Dendritic cell treated with granulocyte-macrophage colony-stimulating factor and Interleukin-4, amounts not matched to agents 40 ng/mL and 50 ng/mL, for 4 days (primary cell): ENCODE results near the gene SAMD3.
"Not testable (repeated sequence)": the region's sequence is repeated elsewhere in the genome, so short reads cannot be mapped to it uniquely, and the experiment has no call there.

ENCODE experiments used
- H3K27ac Mint-ChIP-seq: one replicate; pipeline ENCODE4 v1.8.0; 2022; ENCODE audit warnings: mild to moderate bottlenecking, mixed read lengths
- H3K27me3 Mint-ChIP-seq: one replicate; pipeline ENCODE4 v1.8.0; 2022; ENCODE audit warnings: mild to moderate bottlenecking, mixed read lengths
- H3K36me3 Mint-ChIP-seq: one replicate; pipeline ENCODE4 v1.8.0; 2022; ENCODE audit warnings: low read depth, mixed read lengths
- H3K4me1 Mint-ChIP-seq: one replicate; pipeline ENCODE4 v1.8.0; 2022; ENCODE audit warnings: low read depth, mixed read lengths
- H3K4me3 Mint-ChIP-seq: one replicate; pipeline ENCODE4 v1.8.0; 2022; ENCODE audit warnings: mild to moderate bottlenecking, moderate library complexity, mixed read lengths
- H3K9me3 Mint-ChIP-seq: one replicate; pipeline ENCODE4 v1.8.0; 2022; ENCODE audit warnings: mixed read lengths
- intact Hi-C: fragments of 100-400 bp; cut with micrococcal nuclease; formaldehyde crosslinking; loops from one replicate; pipeline ENCODE4 v1.15.0; 2022

Gene SAMD3

DNA sequence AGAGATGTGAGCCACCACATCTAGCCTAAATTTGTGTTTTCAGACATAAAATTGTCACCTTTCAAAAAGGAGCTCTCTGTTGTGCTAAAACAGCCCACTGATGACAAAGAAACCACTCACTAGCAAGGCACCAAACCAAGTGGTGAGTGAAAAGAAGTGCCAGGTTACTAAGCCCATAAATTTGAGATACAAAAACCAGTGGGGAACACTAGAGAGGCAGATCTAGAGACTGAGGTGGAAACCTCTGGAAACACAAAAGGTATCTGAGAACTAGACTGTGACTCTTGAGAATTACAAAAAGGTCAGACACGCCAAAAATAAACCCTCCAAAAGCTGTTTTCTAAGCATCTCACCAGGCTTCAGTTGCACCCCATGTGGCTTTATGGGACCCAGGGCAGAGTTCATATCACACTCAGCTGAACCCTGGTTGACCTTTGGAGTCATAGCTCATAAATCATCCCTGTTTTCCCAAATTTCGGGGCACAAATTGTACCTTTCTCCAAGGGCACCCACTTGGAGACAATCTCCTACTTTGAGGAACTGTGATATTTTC is 24.2 kb downstream of the SAMD3 start:
- Mint-ChIP-seq H3K36me3 (no peaks in the 10 kb centered on the region), H3K4me1 (no peaks in the 10 kb centered on the region), H3K4me3 (no peak overlapping the region), H3K9me3 (no peaks in the 10 kb centered on the region), H3K27ac (no peak overlapping the region), H3K27me3 (no peaks in the 10 kb centered on the region)
- intact Hi-C loops: no loop called here

DNA sequence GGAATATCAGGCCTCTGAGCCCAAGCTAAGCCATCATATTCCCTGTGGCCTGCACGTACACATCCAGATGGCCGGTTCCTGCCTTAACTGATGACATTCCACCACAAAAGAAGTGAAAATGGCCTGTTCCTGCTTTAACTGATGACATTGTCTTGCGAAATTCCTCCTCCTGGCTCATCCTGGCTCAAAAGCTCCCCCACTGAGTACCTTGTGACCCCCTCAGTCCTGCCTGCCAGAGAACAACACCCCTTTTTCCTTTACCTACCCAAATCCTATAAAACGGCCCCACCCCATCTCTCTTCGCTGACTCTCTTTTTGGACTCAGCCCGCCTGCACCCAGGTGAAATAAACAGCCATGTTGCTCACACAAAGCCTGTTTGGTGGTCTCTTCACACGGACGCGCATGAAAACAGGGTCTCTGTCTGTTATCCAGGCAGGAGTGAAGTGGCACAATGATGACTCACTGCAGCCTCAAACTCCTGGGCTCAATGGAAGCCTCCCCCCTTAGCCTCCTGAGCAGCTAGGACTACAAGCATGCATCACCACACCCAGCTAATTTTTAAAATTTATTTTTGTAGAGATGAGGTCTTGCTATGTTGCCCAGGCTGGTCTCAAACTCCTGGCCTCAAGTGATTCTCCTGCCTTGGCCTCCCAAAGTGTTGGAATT is 24.8 kb downstream of the SAMD3 start:
- H3K36me3 Mint-ChIP-seq, intact Hi-C loops, H3K9me3 Mint-ChIP-seq, H3K4me3 Mint-ChIP-seq, H3K27ac Mint-ChIP-seq, H3K27me3 Mint-ChIP-seq, H3K4me1 Mint-ChIP-seq: not testable (repeated sequence)

DNA sequence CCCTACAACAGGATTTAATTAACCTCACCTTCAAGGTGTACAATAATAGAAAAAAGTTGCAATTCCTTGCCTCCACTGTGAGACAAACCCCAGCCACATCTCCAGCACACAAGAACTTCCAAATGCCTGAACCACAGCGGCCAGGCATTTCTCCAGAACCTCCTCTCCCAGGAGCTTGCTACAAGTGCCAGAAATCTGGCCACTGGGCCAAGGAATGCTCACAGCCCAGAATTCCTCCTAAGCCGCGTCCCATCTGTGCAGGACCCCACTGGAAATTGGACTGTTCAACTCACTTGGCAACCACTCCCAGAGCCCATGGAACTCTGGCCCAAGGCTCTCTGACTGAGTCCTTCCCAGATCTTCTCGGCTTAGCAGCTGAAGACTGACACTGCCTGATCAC is 28.3 kb downstream of the SAMD3 start:
- H3K27ac Mint-ChIP-seq, H3K4me3 Mint-ChIP-seq, H3K9me3 Mint-ChIP-seq, H3K27me3 Mint-ChIP-seq, intact Hi-C loops, H3K36me3 Mint-ChIP-seq, H3K4me1 Mint-ChIP-seq: not testable (repeated sequence)

DNA sequence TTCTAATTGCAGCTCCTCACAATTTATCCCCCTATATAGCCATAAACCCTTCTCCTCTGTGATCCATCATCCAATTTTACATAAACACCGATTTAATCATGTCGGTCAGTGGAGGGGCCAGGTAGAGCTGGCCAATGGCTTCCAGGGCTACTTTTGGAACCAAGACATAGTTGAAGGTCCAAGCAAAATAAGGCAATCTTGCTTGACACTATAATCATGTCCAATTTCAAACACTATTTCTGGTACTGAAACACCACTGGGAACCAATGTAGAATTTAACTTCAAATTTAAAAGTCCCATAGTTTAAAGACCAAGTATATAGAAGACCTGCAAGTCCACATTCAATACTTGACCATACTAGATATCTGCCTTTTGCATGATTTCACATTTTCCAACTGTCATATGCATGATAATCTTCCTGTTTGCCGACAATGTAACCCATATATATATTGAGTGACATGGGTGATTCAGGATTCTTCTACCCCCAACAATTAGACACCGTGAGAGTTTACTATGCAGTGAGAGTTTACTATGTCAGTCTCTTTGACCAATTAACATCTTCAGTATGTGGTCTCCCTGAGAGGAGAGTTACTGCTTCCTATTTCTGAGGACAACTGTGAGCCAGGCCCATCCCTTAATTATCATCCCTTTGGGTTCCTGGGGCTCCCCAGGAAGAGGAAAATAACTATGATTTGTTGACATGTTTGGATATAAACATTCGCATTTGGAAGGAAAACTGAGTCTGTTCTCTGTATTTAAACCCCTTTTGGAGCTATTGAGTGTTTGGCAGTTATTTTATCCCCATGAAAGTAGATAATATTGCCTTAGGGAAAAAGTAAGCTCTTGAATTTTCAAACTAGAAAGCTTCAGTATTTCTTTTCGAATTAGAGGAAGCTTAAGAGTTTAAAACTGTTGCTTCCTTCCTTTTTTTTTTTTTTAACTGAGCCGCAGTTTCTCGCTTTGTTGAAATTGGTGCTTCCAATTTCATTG is 31.8 kb downstream of the SAMD3 start:
- intact Hi-C loops: no loop called here
- H3K4me3 Mint-ChIP-seq: no peak overlapping the region
- H3K27me3 Mint-ChIP-seq: no peaks in the 10 kb centered on the region
- no peaks in the 10 kb centered on the region for H3K36me3 Mint-ChIP-seq
- peaks cover 5% of the 10 kb centered on the region for H3K4me1 Mint-ChIP-seq
- H3K27ac Mint-ChIP-seq: no peak overlapping the region
- peaks cover 8% of the 10 kb centered on the region for H3K9me3 Mint-ChIP-seq

DNA sequence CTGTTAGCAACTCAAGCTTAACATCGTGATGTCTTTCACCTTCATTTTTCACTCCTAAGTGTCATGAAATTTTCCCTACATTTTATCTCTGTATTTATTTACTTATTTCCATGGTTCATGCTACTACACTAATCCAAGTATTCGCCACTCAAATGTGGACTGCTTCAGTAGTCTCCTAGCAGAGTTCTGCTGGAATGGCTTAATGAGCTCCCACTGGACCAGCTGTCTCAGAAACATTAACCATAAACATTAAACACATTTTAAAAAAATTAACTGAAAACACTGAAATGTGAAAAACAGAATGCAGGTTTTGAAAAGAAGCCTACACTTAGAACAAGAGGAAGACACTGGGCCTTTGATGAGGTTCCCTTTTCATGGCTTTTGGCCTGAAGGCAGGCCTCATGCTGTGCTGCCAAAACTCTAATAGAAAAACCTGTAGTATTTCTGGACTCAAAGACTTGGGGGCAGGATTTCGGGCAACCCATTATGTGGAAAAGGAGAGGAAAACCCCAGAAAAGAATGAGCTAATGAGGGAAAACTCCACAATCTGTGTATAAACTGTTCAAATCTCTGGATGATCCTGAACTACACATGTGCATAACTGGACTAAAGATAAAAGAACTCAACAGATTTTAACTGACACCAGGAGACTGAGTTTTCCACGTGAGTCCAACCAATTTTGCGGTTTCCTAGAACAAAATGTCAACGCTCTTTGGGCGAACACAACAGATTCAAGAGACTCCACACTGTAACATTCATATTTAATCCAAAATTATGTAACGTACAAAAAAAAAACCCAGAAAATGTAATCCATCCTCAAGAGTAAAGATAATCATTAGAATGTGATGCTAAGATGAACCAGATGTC is 33.0 kb downstream of the SAMD3 start:
- Mint-ChIP-seq H3K27ac (no peak overlapping the region), H3K36me3 (no peaks in the 10 kb centered on the region), H3K4me3 (no peak overlapping the region), H3K9me3 (peaks cover 8% of the 10 kb centered on the region), H3K4me1 (peaks cover 5% of the 10 kb centered on the region), H3K27me3 (no peaks in the 10 kb centered on the region)
- intact Hi-C loops: no loop called here

DNA sequence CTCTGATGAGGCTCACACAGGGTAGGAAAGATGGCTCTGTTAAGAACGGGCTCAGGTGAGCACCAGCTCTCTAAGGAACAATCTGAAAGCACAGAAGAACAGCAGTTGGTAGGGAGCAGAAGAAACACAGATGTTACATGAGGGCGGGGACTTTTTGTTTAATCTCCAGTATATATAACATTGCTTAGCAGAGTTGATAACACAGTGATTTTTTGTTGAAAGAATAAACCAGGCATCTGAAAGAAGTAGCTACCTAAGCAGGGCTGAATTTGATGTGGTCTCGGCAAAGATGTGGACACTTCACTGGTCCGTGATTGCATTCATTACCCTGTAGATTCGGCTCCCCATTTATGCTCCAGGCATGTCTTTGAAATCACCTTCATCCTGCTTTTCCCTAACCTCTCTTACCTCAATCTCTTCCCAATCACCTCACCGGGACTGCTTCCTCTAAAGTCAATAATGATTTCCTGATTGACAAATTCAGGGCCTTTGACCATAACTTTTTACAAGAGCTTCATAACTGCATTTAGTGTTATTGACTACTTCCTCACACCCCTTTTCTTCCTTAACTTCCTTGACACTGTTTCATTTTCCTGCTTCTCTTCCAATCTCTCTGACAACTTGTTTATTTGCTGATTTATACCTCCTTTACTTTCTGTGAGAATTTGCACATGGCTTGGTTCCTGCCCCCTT is 34.4 kb downstream of the SAMD3 start:
- no peak overlapping the region for H3K27ac Mint-ChIP-seq
- peaks cover 8% of the 10 kb centered on the region for H3K9me3 Mint-ChIP-seq
- H3K27me3 Mint-ChIP-seq: no peaks in the 10 kb centered on the region
- no peak overlapping the region for H3K4me3 Mint-ChIP-seq
- intact Hi-C loops: no loop called here
- peaks cover 11% of the 10 kb centered on the region for H3K4me1 Mint-ChIP-seq
- no peaks in the 10 kb centered on the region for H3K36me3 Mint-ChIP-seq

DNA sequence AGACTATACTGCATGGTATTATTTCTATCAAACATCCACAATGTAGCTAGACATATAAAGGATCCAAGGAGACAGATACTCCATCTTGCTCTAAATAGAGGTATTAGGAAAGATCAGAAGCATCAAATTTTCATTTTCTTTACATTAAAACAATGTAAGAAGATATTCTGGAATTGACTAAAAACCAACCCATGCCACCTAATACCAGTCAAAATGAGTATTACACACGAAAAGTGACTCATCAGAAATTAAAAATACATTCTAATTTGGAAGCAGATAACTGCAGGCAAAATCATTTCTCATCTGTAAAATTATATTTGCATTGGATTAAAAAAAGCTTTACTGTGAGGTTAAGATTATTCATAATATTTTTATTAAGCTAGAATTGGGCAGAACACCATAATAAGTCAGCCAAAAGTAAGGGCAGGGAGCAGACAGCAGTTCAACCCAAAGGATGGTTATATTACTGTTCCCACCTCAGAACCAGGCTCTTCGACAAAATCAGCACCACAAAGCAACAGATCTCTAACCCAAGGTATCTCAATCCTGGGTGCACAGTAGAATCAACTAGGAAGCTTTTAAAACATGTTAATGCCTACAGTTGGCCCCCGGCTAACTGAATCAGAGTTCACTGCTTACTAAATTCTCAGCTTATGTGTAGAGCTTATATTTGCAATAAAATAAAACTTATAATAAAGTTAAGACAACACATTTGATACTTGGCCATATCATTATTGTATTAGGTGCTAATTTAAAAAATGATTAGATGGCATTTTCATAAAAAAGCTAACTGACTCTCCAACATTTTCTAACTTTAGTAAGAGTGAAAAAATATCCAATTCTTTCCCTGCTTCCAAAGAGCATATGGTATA is 35.2 kb downstream of the SAMD3 start:
- H3K4me3 Mint-ChIP-seq: no peak overlapping the region
- no peaks in the 10 kb centered on the region for H3K36me3 Mint-ChIP-seq
- peaks cover 2% of the 10 kb centered on the region for H3K9me3 Mint-ChIP-seq
- no peak overlapping the region for H3K27ac Mint-ChIP-seq
- intact Hi-C loops: no loop called here
- no peaks in the 10 kb centered on the region for H3K27me3 Mint-ChIP-seq
- peaks cover 12% of the 10 kb centered on the region for H3K4me1 Mint-ChIP-seq

DNA sequence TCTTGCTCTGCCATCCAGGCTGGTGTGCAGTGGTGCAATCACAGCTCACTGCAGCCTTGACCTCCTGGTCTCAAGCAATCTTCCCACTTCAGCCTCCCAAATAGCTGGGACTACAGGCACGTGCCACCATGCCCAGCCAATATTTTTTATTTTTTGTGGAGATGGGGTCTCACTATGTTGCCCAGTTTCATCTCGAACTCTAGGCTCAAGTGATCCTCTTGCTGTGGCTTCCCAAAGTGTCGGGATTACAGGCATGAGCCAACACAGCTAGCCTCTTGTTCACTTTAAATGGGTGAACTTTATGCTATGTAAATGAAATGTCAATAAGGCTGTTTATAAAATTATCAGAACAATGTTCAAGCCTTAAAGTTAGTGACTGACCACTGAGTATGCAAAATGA is 37.1 kb downstream of the SAMD3 start:
- Mint-ChIP-seq H3K27ac (no peak overlapping the region), H3K9me3 (no peaks in the 10 kb centered on the region), H3K36me3 (no peaks in the 10 kb centered on the region), H3K4me1 (peaks cover 7% of the 10 kb centered on the region), H3K27me3 (no peaks in the 10 kb centered on the region), H3K4me3 (no peak overlapping the region)
- intact Hi-C loops: no loop called here

DNA sequence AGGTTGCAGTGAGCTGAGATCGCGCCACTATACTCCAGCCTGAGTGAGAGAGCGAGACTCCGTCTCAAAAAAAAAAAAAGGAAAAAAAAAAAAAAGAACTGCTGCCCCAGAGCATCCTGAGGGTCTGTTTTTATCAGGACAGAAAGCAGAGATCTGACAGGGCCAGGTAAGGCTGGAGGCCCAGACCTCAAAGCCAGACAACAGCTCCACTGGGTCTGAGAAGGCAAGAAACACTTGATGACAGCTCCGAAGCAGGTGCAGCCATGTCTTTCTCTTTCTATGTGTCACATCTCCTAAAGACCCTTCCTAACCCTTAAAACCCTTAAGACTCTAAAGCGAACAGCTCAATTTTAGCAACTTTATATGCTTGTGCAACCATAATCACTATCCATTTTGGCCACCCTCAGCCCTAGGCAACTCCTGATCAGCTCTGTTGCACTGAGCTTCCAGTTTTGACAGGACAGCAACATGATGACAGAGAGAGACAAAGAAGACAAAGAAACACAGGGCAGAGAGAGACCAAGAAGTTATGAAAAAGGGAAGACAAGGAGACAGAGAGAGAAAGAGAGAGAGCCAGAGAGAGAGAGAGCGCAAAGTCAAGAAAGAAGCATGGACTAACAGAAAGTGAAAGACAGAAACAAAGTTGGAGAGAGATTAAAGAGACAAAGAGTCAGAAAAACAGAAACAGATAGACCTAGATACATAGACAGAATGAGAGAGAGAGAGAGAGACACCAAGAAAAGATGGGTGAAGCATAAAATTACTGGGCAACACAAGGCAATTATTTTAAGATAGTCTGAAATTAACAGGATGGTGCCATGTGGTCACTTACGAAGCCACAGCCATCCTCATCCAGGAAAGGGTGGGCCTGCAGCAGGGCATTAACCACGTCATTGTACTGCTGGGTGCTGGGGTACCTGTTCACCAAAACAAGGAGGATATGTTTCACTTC is 39.2 kb downstream of the SAMD3 start:
- no peaks in the 10 kb centered on the region for H3K36me3 Mint-ChIP-seq
- intact Hi-C loops: no loop called here
- H3K27ac Mint-ChIP-seq: no peak overlapping the region
- no peak overlapping the region for H3K4me3 Mint-ChIP-seq
- H3K9me3 Mint-ChIP-seq: no peaks in the 10 kb centered on the region
- H3K27me3 Mint-ChIP-seq: no peaks in the 10 kb centered on the region
- peaks cover 7% of the 10 kb centered on the region for H3K4me1 Mint-ChIP-seq

DNA sequence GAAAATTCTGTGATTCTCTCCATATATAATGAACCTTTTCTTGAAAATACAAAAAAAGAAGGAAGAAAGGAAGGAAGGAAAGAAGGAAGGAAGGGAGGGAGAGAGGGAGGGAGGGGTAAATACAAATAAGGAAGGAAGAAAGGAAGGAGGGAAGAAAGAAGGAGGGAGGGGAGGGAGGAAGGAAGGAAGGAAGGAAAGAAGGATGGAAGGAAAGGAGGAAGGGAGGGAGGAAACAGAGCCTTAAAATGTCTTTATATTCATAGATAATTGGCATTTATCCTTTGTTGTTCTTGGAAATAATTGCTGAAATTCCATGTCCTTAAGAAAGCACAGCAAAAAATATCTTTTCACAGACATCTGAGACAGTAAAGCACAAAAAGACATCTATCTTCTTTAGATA is 40.3 kb downstream of the SAMD3 start:
- Mint-ChIP-seq H3K4me3 (no peak overlapping the region), H3K27me3 (no peaks in the 10 kb centered on the region), H3K36me3 (no peaks in the 10 kb centered on the region), H3K27ac (no peak overlapping the region), H3K4me1 (peaks cover 11% of the 10 kb centered on the region), H3K9me3 (no peaks in the 10 kb centered on the region)
- intact Hi-C loops: no loop called here

DNA sequence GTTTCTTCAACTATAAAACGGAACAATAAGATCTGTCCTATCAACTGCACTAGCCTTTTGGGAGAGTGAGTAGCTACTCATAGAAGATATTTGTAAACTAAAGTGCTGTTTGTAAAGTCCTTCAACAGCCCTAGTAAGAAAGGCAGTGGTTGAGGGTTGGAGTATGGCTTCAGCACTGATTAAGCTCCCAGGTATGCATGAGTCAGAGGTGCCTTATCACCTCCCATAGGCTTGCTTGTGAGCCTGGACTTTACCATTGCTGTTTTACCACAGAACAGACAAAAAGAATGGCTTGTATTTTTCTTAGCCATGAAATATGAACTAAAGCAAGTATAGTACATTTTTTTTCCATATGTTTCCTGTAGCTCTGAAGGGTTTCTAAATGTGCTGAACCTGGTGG is 44.1 kb downstream of the SAMD3 start:
- Mint-ChIP-seq H3K9me3 (no peaks in the 10 kb centered on the region), H3K4me3 (no peak overlapping the region), H3K27ac (no peak overlapping the region), H3K4me1 (peaks cover 9% of the 10 kb centered on the region), H3K36me3 (no peaks in the 10 kb centered on the region), H3K27me3 (no peaks in the 10 kb centered on the region)
- intact Hi-C loops: no loop called here

DNA sequence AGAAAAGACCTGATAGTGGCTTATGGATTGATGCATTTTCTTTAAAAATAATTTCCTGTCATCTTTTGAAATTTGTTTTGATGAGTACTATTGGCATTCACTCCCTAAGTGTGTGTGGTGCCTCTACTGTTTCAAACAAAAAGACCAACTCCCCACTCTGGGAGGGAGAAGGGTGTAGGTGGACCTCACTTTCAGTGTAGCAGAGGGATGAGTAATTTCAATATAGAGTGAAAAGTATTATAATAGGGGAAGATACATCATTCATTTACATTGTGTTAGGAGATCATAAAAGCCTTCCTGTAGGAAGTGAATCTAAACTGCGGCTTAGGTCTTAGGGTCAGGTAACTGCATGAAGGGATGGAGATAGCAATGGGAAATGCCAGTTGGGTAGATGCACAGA is 46.4 kb downstream of the SAMD3 start:
- peaks cover 5% of the 10 kb centered on the region for H3K4me1 Mint-ChIP-seq
- no peaks in the 10 kb centered on the region for H3K27me3 Mint-ChIP-seq
- H3K36me3 Mint-ChIP-seq: no peaks in the 10 kb centered on the region
- peaks cover 12% of the 10 kb centered on the region for H3K9me3 Mint-ChIP-seq
- H3K4me3 Mint-ChIP-seq: no peak overlapping the region
- intact Hi-C loops: no loop called here
- H3K27ac Mint-ChIP-seq: no peak overlapping the region
